Thyroid gland (tissue), 4 donors: ENCODE results near the gene CD40.

Source experiments
- CTCF ChIP-seq, 6 experiments: fragments of 200-600 bp in 3 of 6; fragments of 450-650 bp in 3 of 6; sonication (generic) in 3 of 6; IDR thresholded peaks; one replicate each; pipeline ENCODE4 v1.5.1; 2016 to 2019; ENCODE audit warnings: antibody characterized with exemption in 6 of 6, mild to moderate bottlenecking in 2 of 6, inconsistent platforms in 1 of 6, moderate library complexity in 1 of 6
- POLR2A ChIP-seq, 2 donors: fragments of 450-650 bp; IDR thresholded peaks; one replicate each; pipeline ENCODE4 v1.6.1; 2017; ENCODE audit warnings: antibody characterized with exemption in 2 of 2, mild to moderate bottlenecking in 2 of 2, moderate library complexity in 1 of 2

- TF ChIP-seq CTCF (IDR thresholded peaks at IDR 0.05) (no peak), POLR2A (IDR thresholded peaks at IDR 0.05) (no peak)
These were observed 27.6 kb downstream of the CD40 start for GRCh38 chr20:46145713-46146112.
